ENCODE data around the gene COPRS.

The COPRS gene, protein sequence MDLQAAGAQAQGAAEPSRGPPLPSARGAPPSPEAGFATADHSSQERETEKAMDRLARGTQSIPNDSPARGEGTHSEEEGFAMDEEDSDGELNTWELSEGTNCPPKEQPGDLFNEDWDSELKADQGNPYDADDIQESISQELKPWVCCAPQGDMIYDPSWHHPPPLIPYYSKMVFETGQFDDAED

DNA sequence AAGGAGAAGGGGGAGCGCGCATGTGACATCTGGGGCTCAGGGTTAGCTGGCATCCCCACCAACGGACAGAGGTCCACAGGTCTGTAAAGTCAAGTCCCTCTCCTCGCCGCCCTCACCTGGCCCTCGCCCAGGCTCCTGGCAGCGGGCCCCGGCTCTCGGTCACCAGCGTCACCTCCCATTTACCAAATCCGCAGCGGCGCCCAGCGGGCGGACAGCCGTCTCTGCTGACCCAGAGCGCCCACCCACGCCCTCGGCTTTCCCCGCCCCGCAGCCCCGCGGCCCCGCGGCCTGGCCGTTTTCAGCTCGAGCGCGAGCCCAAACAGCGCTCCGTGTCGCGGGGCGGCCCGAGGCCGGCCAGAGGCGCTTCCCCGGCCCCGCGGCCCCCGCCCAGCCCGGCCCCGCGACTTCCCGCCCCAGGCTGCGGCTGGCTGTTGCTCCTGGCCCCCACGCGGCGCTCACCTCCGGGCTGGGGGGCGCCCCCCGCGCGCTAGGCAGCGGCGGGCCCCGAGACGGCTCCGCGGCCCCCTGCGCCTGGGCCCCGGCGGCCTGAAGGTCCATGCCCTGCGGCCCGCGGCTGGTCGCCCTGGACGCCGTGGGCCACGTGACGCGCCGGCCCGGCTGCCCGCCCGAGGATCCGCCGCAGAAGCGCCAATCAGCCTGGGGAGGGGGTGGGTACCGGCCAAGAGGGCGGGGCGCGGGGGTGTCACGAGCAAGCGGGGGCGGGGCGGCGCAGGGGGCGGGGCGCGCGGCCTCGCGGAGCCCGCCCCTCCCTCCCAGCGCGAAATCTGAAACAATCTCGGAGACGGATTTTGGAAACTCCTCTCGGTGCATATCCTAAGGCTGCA lies at the start of gene COPRS:
Gene COPRS, minus strand, starts transcription at position 603 of the 845 bp plus-strand sequence. Its CDS starts 45 bp downstream, at position 558.
- peak; percentile 66 for DNase-seq

DNA sequence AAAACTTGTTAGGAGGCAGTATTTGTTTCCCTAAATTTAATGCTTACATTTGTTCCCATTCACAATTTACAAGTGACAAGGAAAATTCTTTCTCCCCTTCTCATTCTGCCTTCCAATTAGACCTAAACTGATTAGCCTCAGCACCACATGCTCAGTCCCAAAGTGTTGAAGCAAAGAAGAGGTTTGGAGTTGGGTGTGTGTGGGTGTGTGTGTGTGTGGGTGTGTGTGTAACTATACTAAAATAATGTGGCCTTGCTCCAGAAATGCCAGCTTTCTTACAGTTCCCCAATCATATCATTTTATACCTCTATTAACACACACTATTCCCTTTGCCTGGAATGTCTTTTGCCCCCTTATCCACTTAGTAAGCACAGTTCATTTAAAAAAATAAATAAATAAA lies 49.3 kb upstream of the COPRS start:
- no peak for DNase-seq

DNA sequence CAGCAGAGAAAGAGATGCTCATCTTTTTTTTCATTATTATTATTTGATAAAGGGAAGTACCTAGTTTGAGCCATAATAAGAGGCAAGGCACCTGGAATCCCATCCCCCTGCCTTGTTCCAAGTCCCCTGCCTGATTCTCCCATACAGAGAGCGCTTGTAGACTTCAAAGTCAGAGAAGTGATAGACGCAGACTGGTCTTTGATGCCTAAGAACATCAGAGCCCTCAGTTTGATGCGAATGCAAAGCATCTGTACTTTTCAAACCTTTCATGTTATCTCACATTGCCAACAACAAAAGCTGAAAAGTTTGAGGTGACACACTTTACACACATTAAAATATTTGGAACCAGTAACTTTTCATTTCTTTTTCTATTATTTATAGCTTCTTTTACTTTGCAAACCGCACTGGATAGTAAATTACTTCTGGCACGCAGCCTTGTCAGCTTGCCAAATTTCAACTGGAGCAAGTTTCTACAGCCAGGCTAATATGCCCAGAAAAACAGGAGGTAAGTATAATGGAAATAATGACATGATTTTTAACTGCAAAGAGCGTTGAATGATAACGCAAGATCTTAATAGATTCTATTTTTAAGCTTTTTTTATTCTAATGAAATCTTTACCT lies 48.4 kb upstream of the COPRS start:
- DNase-seq: no peak

DNA sequence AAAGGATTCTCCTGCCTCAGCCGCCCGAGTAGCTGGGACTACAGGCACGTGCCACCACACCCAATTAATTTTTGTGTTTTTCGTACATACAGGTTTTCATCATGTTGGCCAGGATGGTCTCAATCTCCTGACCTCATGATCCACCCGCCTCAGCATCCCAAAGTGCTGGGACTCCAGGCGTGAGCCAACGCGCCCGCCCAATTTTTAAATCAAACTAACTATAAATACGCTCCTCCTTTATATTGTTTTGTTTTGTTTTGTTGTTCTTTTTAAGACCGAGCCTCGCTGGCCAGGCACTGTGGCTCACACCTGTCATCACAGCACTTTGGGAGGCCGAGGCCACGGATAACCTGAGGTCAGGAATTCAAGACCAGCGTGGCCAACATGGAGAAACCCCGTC lies 44.4 kb upstream of the COPRS start:
- DNase-seq: no peak

DNA sequence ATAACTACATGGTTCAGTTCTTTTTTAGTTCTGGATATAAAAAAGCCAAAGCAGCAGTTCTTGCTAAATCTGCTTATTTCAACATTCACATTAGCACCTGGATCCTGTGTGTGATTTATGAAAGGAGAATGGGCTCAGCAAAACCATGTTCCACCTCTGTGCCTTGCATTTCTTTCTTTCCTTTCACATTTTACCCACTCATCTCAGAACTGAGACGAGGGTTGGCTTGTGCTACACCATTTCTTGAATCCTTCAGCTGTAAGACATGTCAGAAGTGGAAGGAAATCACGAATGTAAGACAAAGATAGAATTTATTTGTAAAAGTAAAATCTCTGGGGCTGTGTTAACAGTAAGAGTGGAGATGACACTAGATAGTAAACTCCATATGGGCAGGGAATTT lies 43.6 kb upstream of the COPRS start:
- DNase-seq: no peak

DNA sequence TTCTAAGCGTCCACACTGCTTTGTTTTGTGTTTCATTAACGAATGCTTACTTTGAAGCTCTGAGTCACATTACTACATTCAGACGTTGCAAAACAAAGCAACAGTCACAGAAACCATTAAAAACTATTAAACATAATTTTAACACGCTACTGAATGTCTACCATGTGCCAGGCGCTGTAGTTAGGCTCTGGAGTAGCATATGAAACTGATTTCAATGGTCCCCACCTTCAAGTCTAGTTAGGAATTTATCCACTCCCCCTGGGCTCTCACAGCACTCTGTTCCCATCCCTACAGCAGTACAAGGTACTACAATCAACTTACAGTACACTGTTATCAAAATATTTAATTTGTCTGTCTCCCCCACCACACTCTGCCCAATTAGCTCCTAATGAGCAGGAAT lies 41.8 kb upstream of the COPRS start:
- no peak for DNase-seq

DNA sequence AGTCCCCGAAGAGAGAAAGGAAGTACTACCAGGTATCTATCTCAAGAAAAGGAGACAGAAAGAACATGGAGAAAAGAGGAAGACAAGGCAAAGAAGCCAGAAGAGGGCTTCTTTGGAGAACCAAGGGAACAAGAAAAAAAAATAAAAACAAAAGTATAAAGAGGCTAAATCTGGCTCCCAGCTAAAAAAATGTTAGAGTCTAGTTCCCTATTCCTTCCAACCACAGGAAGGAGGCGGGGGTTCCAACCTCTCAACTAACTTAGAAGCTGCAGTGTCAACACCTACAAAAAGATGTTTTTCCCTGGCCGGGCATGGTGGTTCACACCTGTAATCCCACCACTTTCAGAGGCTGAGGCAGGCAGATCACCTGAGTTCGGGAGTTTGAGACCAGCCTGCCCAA lies 29.1 kb upstream of the COPRS start:
- no peak for DNase-seq

DNA sequence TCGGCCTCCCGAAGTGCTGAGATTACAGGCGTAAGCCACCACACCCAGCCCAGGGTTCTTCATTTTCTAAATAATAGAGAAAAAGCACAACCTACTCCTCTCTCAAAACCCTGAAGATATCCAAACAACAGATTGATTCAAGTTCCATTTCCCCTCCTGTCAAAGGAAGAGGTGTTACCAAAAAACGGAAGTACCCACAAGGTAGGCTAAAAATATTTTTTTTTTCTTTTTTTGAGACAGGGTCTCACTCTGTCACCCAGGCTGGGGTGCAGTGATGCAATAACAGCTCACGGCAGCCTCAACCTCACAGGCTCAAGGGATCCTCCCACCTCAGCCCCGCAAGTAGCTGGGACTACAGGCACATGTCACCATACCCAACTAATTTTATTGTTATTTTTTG lies 23.5 kb upstream of the COPRS start:
- no peak for DNase-seq

DNA sequence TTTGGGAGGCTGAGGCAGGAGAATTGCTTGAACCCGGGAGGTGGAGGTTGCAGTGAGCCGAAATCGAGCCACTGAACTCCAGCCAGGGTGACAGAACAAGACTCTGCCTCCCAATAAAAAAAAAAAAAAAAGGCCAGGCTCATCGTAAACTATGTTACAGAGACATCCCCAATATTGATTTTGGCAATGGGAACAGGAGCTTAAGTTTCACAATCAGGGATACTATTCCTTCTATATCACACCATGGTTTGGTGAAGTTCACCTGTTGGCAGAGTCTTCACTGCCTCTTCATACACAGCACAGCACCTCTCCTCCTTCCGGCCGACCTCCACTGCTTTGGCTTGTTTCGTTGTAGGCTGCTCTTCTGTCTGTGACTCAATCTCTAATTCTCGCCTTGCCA lies 21.3 kb upstream of the COPRS start:
- no peak for DNase-seq

DNA sequence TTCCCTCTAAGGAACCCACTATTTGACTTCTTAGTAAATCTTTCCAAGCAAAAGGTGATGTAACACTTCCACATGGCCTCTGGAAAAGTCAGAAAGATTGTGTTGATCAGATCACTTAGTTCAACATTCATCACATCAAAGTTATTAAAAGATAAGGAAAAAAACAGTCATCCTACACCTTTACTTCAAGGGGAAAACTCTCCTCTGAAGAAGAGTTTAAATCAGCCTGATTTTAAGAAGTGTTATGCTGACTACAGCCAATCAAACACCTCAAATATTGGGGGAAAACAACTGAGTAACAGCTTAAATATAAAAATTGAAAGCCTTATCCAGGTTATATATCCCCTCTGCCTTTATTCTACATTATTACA lies 19.6 kb upstream of the COPRS start:
- DNase-seq: no peak

DNA sequence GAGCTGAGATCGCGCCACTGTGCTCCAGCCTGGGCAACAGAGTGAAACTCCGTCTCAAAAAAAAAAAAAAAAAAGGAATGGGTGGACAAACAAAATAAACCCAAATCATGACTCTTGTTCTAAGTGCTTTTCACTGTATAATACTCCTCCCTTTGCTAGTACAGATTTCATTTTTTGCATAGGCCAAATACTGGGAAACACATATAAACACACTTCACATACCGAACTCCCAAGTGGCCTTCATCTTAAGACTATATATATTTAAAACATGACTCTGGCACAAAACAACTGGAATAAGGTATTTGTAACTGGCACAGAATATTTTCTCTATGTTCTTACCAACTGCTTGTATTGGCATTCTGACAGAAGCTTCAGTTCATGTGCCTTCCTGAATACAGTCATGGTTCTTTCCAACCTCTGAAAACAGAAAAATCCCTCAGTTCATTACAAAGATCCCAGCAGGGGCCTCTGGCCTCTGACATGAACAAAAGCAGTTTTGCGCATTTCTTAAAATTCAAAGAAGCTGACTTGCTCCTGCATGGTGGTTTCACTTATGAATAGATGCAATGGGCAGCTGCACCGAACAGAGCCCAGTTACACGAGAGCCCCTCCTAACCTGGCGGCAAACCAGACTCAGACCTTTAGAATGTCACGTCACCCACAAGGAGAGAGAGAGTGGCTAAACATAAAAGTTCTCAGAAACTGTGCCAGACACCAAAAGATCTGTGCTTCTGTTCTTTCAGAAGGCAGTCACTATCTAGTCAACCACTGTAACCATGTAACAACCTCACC lies 19.1 kb upstream of the COPRS start:
- no peak for DNase-seq

DNA sequence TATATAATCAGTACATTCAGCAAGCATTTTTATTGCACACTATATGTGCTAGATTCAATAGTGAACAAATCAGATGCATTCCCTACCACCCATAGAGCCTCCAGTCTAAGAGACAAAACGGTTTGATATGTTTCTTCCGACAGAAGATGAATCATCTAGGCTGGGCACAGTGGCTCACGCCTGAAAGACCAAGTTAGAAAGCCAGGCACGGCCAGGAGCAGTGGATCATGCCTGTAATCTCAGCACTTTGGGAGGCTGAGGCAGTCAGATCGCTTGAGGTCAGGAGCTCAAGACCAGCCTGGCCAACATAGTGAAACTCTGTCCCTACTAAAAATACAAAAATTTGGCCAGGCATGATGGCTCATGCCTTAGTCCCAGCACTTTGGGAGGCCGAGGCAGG lies 18.3 kb upstream of the COPRS start:
- DNase-seq: no peak

DNA sequence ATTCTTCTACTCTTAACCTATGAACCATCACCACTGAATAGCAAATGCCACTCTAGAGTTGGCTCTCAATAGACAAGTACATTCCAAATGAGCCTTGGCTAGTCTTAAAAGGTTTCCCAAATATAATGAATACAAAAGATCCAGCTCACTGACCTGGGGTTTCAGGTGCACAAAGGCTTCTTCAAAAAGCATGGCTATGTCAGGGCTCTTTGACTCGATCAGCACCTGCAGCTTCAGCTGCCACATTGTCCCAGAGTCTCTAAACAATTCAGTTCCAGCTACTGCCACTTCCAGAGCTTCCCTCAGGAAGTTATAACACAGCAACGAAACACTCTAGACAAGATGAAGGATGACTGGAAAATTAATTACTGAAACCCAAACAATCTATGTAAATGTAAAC lies 16.0 kb upstream of the COPRS start:
- DNase-seq: peak; percentile 23

DNA sequence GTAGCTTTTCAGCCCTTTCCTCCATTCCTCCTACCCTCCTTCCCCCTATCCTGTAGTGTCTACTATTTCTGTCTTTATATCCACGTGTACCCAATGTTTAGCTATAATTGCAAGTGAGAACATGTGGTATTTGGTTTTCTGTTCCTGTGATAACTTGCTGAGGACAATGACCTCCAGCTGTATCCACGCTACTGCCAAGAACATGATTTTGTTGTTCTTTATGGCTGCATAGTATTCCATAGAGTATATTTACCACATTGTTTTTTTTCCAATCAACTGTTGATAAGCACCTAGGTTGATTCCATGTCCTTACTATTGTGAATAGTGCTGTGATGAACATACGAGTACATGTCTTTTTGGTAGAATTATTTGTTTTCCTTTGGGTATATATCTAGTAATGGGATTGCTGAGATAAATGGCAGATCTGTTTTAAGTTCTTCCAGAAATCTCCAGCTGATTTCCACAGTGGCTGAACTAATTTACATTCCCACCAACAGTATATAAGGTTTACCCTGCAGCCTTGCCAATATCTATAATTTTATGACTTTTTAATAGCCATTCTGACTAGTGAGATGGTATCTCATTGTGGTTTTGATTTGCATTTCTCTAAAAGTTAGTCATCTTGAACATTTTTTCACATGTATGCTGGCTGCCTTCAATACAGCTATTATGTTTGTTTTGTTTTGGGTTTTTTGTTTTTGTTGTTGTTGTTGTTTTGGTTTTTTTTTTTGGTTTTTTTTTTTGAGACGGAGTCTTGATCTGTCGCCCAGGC lies 10.9 kb upstream of the COPRS start:
- DNase-seq: no peak

DNA sequence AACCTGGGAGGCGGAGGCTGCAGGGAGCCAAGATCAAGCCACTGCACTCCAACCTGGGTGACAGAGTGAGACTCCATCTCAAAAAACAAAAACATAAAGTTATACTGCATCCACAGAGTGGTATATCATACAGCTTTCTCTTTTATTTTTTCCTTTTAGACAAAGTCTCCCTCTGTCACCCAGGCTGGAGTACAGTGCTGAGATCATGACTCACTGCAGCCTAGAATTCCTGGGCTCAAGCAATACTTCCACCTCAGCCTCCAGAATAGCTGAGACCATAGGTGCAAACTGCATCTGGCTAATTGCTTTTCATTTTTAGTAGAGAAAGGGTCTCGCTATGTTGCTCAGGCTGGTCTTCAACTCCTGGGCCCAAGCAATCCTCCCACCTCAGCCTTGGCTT lies 10.0 kb upstream of the COPRS start:
- no peak for DNase-seq

DNA sequence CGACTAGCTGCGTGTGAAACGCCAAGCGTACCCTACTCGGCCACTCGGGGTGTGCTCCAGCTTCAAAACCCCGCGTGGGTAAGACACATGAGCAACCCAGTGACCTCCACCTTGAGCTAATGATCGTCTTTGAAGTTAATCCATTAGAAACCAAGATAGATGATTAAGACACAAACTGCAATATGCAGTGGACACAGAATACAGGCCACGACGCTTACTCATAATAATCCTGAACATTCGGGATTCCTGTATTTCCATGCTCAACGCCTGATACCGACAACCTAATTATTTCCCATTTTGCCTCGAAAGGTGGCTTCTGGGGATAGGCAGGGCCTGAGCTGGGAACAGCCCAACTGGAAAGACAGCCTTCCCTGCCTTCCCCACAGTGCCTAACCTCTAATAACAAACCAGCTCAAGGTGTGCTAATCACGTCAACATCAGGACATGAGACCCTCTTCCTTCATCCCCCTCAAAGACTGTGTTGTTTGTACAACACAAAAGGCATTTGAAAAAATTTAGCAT lies 504 bp upstream of the COPRS start:
- DNase-seq: no peak

DNA sequence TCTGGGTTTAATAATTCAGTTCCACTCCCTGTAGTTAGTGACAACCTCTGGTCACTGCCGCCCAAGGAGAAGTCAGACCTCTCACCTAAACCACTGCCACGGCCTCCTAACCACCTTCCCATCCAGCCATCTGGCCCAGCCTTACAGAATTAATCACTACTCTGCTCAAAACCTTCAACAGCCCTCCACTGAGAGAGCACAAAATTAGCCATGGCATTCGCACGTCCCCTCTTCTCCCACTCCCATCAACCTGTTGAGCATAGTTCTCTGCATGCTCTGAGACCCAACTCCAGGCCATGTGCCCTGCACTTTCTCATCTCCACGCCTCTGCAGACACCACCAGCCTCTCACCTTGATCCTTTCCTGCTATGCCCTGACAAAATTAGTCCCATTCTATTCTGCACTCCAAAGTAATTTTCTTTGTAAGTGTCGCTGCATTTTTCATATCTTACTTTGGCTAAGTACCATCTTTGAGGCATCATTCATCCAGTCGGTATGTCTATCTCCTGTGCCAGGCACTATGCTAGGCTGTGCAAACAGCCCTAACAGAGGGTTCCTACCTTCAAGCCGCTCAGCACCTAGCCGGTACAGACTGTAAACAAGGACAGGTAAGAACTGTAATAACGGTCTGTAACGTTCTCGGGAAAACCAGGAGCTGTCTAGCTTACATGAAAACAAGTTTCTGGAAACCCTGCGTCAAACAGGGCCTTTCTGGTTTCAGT lies 963 bp downstream of the COPRS start:
- no peak for DNase-seq

DNA sequence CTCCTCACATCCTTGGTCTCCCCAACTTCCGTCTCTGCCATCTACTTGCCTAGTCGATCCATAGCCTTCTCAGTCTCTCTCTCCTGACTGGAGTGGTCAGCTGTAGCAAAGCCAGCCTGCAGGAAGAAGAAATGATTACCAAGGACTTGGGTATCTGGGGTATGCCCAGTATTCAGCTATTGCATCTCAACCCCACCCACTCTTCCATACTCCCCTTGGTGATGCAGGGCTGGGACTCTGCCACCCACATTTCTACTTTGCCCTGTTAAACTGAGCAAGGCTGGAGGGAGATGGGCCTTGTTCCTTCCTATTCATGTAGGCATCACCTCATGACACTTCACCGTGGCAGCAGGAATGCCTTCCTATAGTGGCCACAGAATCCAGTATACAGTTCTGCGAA lies 2.3 kb downstream of the COPRS start:
- DNase-seq: no peak

DNA sequence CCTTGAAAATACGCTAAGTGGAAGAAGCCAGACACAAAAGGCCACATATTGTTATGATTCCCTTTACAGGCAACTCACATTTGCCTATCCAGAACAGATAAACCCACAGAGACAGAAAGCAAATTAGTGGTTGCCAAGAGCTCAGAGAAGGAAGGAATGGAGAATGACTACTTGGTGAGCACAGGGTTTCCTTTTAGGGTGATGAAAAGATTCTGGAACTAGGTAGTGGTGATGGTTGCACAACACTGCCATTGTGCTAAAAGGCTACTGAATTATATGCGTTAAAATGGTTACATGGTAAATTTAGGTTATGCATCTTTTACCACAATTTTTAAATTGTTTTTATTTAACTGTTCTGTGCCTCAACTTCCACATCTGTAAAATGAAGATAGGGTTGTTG lies 4.4 kb downstream of the COPRS start:
- no peak for DNase-seq

DNA sequence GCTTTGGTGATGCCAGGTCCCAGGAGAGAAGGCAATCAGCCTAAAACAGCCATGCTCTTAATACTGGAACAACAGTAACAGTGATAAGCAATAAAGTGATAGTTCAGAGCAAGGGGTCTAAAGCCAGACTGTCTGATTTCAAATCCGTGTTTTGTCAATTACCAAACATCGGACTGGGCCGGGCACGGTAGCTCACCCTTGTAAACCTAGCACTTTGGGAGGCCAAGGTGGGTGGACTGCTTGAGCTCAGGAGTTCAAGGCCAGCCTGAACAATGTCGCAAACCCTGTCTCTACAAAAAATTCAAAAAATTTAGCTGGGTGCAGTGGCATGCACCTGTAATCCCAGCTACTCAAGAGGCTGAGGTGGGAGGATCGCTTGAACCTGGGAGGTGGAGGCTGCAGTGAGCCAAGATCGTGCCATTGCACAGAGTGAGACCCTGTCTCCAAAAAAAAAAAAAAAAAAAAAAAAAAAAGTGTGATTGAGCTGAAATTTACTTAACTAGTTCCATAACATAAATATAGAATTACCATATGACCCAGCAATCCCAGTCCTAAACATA lies 5.1 kb downstream of the COPRS start:
- DNase-seq: no peak

DNA sequence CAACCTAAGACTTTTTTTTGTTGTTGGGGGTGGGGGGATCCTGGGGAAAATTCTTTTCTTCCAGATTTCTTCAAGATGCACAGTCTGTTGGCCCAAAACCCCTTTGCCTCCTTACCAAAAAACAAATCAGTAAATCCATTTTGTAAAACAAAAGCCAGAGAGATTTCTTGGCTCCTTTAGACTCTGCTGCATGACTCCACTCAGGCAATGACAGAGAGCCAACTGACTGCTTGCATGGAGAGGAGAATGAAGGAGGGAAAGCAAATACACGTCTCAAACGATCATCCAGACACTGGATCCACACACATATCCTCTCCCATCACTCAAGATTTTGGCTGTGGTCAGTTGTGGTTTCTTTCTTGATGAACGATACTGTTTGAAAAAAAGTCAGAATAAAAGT lies 13.8 kb downstream of the COPRS start:
- DNase-seq: no peak
